ENCODE measurements around the gene KLK5. TPM values are rescaled to one million over a fixed set of nuclear protein-coding genes. Genes with fewer than 3 reads are reported as not detected.
"Not testable (repeated sequence)": the region's sequence is repeated elsewhere in the genome, so short reads cannot be mapped to it uniquely, and the experiment has no call there.

The KLK5 gene
- total RNA-seq, 4 donors from 2014 or later = not detected

DNA sequence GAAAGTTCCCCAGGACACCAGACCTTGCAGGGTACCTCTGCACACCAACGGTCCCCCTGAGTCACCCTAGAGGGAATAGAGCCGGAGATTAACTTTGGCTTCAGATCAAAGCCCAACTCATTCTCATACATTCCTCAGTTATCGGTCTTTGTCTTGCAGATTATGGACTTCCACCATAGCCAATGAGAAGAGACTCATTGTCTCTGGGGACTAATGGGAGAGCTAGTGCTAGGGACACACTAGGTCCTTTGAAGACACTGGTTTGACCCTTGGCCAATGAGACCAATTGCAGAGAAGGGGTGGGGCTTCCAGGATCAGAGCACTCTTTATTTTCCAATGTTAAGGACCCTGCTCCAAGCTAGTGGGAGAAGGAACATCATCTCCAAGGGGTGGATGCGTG lies 24.8 kb upstream of the KLK5 start:
- Histone ChIP-seq H3K4me1 (no peaks in the 10 kb centered on the region), H3K27ac (replicated peaks in 1 of 4) (no peak overlapping the region), H3K36me3 (no peaks in the 10 kb centered on the region), H3K9me3 (no peaks in the 10 kb centered on the region), H3K27me3 (peaks cover 0 to 84% (median 2%) of the 10 kb centered on the region in 4 donors), H3K4me3 (no peak overlapping the region)
- intact Hi-C loops (cut with DNase I) = no loop called here
- 75% methylated on average over 4 of the region's 4 CpGs for WGBS
- DNase-seq (ENCODE audit: extremely low spot score) = no peak
- no peak for TF ChIP-seq EP300 (IDR thresholded peaks at IDR 0.05)
- TF ChIP-seq POLR2A (IDR thresholded peaks at IDR 0.05; ENCODE audit: low read depth) = no peak
- TF ChIP-seq POLR2AphosphoS5 (IDR thresholded peaks at IDR 0.05) = no peak
- TF ChIP-seq, protein P1, sequence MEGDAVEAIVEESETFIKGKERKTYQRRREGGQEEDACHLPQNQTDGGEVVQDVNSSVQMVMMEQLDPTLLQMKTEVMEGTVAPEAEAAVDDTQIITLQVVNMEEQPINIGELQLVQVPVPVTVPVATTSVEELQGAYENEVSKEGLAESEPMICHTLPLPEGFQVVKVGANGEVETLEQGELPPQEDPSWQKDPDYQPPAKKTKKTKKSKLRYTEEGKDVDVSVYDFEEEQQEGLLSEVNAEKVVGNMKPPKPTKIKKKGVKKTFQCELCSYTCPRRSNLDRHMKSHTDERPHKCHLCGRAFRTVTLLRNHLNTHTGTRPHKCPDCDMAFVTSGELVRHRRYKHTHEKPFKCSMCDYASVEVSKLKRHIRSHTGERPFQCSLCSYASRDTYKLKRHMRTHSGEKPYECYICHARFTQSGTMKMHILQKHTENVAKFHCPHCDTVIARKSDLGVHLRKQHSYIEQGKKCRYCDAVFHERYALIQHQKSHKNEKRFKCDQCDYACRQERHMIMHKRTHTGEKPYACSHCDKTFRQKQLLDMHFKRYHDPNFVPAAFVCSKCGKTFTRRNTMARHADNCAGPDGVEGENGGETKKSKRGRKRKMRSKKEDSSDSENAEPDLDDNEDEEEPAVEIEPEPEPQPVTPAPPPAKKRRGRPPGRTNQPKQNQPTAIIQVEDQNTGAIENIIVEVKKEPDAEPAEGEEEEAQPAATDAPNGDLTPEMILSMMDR (IDR thresholded peaks at IDR 0.05) = no peak

DNA sequence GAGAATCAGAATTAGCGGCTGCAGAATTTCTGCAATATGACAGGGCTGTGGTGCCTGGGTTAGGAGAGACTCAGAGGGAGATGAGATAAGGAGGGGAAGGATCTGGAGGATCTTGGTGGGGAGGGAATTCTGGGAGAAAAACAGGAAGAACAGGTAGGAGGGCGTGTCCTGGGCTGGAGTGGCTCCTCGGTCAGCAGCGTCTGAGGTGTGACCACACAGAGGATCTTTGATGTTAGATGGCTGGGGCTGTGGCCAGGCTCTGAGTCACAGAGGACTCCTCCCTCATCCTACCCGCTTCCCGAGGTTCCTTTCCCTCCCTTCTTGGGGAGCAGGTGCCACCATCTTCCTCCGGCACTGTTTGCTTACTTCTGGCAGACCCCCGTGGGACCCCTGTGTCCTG lies 22.9 kb upstream of the KLK5 start:
- 16% methylated on average over 8 of the region's 8 CpGs for WGBS
- no peak for DNase-seq (ENCODE audit: extremely low spot score)
- Histone ChIP-seq H3K36me3 (no peaks in the 10 kb centered on the region), H3K4me1 (no peaks in the 10 kb centered on the region), H3K4me3 (no peak overlapping the region), H3K27ac (replicated peaks in 1 of 4) (no peak overlapping the region), H3K9me3 (no peaks in the 10 kb centered on the region), H3K27me3 (peaks cover 0 to 81% (median 2%) of the 10 kb centered on the region in 4 donors)
- intact Hi-C loops (cut with DNase I) = no loop called here
- TF ChIP-seq POLR2A (IDR thresholded peaks at IDR 0.05; ENCODE audit: low read depth) = no peak
- no peak for TF ChIP-seq POLR2AphosphoS5 (IDR thresholded peaks at IDR 0.05)
- no peak for TF ChIP-seq EP300 (IDR thresholded peaks at IDR 0.05)
- TF ChIP-seq, protein P1 (IDR thresholded peaks at IDR 0.05) = no peak

DNA sequence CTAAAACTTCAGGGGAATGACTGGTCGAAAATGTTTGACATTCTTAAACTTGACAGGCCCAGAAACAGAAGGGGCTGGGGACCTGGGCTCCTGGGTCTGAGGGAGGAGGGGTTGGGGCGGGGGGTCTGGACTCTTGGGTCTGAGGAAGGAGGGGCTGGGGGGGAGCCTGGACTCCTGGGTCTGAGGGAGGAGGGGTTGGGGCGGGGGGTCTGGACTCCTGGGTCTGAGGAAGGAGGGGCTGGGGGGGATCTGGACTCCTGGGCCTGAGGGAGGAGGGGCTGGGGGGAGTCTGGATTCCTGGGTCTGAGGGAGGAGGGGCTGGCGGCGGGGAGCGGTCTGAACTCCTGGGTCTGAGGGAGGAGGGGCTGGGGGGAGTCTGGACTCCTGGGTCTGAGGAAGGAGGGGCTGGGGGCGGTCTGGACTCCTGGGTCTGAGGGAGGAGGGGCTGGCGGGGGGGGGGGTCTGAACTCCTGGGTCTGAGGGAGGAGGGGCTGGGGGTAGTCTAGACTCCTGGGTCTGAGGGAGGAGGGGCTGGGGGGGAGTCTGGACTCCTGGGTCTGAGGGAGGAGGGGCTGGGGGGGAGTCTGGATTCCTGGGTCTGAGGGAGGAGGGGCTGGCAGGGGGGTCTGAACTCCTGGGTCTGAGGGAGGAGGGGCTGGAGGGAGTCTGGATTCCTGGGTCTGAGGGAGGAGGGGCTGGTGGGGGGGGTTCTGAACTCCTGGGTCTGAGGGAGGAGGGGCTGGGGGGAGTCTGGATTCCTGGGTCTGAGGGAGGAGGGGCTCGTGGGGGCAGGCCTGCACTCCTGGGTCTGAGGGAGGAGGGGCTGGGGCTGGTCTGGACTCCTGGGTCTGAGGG lies 22.1 kb upstream of the KLK5 start:
- Histone ChIP-seq H3K4me1 (no peaks in the 10 kb centered on the region), H3K4me3 (no peak overlapping the region), H3K36me3 (no peaks in the 10 kb centered on the region), H3K9me3 (no peaks in the 10 kb centered on the region), H3K27me3 (peaks cover 0 to 78% (median 2%) of the 10 kb centered on the region in 4 donors), H3K27ac (replicated peaks in 1 of 4) (no peak overlapping the region)
- no peak for DNase-seq (ENCODE audit: extremely low spot score)
- TF ChIP-seq EP300 (IDR thresholded peaks at IDR 0.05) (no peak), POLR2A (IDR thresholded peaks at IDR 0.05; ENCODE audit: low read depth) (no peak), POLR2AphosphoS5 (IDR thresholded peaks at IDR 0.05) (no peak)
- TF ChIP-seq, protein P1 (IDR thresholded peaks at IDR 0.05) = no peak
- 25% methylated on average over 4 of the region's 9 CpGs for WGBS
- intact Hi-C loops (cut with DNase I) = no loop called here

DNA sequence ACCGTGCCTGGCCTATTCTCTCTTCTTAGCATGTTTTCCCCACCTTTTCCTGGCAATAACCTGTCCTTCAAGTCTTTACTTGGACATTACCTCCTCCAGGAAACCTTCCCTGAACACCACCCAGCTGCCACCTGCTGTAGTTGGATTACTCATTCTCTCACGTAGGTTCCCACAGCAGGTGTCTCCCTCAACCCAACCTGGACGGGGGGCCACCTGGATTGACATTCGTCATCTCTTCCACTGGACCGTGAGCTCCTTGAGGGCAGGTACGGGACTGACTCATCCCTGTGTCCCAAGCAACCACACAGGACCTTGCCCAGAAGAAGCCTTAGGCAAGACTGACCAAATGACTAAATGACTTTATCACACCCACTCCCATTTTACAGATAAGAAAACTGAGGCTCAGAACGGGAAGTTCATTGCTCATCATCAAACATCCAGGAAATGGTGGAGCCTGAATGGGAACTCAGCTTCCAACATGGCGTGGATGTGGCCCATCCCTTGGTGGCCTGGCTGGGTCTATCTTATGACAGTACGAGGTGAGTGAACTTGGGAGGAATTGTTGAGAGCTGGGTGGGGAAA lies 20.0 kb upstream of the KLK5 start:
- Histone ChIP-seq H3K27ac (replicated peaks in 1 of 4) (no peak overlapping the region), H3K36me3 (no peaks in the 10 kb centered on the region), H3K9me3 (no peaks in the 10 kb centered on the region), H3K4me1 (no peaks in the 10 kb centered on the region), H3K4me3 (no peak overlapping the region), H3K27me3 (peaks cover 0 to 77% (median 0%) of the 10 kb centered on the region in 4 donors)
- intact Hi-C loops (cut with DNase I) = no loop called here
- DNase-seq (ENCODE audit: extremely low spot score) = no peak
- TF ChIP-seq, protein P1 (IDR thresholded peaks at IDR 0.05) = no peak
- TF ChIP-seq EP300 (IDR thresholded peaks at IDR 0.05) = no peak
- no peak for TF ChIP-seq POLR2AphosphoS5 (IDR thresholded peaks at IDR 0.05)
- TF ChIP-seq POLR2A (IDR thresholded peaks at IDR 0.05; ENCODE audit: low read depth) = no peak
- 76% methylated on average over 9 of the region's 9 CpGs for WGBS

DNA sequence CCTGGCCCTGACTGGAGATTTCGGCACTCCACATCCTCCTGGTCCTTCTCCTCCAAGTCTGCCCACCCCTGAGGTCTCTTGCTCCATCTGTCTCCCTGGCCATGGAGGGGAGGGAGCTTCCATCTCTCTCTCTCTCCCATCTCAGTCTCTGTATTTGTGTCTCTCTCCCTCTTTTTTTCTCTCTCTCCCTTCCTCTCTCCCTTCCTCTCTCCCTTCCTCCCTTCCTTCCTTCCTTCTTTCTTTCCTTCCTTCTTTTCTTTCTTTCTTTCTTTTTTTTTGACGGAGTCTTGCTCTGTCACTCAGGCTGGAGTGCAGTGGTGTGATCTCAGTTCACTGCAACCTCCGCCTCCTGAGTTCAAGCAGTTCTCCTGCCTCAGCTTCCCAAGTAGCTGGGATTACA lies 17.0 kb upstream of the KLK5 start:
- H3K27ac ChIP-seq (replicated peaks in 1 of 4); H3K4me1 ChIP-seq; H3K4me3 ChIP-seq; H3K36me3 ChIP-seq; intact Hi-C loops (cut with DNase I); H3K9me3 ChIP-seq; DNase-seq (ENCODE audit: extremely low spot score): not testable (repeated sequence)
- peaks cover 0 to 77% (median 0%) of the 10 kb centered on the region in 4 donors for H3K27me3 ChIP-seq
- 80% methylated on average over 3 of the region's 3 CpGs for WGBS

Data from esophagus muscularis mucosa (tissue), 4 donors.